ENCODE results near the gene ROBO4.
A peak's percentile ranks its signal among the peaks of the same experiment; 100 is the strongest.

ROBO4 gene

GRCh38 chr11:124897674-124898262, at the start of gene ROBO4:
Gene ROBO4 (minus strand): TSS chr11:124897865. CDS start chr11:124897795, 70 bp downstream.
- no peak for DNase-seq (ENCODE audit: low read depth in 2 of 2)

GRCh38 chr11:124946735-124947141, 49.1 kb upstream of the ROBO4 start:
- no peak for DNase-seq (ENCODE audit: low read depth in 2 of 2)

GRCh38 chr11:124945826-124946225, 48.2 kb upstream of the ROBO4 start:
- no peak for DNase-seq (ENCODE audit: low read depth in 2 of 2)

- DNase-seq (ENCODE audit: low read depth in 2 of 2): no peak
Observed at GRCh38 chr11:124944565-124944964, 46.9 kb upstream of the ROBO4 start.

- DNase-seq (ENCODE audit: low read depth in 2 of 2): no peak
Observed at GRCh38 chr11:124943741-124944140, 46.1 kb upstream of the ROBO4 start.

- DNase-seq (ENCODE audit: low read depth in 2 of 2): no peak
Observed at GRCh38 chr11:124943254-124943616, 45.6 kb upstream of the ROBO4 start.

- DNase-seq (ENCODE audit: low read depth in 2 of 2): no peak
Observed at GRCh38 chr11:124942466-124943253, 45.0 kb upstream of the ROBO4 start.

- DNase-seq (ENCODE audit: low read depth in 2 of 2): no peak
Observed at GRCh38 chr11:124941703-124942102, 44.0 kb upstream of the ROBO4 start.

GRCh38 chr11:124938970-124939369, 41.3 kb upstream of the ROBO4 start:
- no peak for DNase-seq (ENCODE audit: low read depth in 2 of 2)

GRCh38 chr11:124938206-124938765, 40.6 kb upstream of the ROBO4 start:
- DNase-seq (ENCODE audit: low read depth in 2 of 2): no peak

GRCh38 chr11:124937336-124937935, 39.8 kb upstream of the ROBO4 start:
- no peak for DNase-seq (ENCODE audit: low read depth in 2 of 2)

- no peak for DNase-seq (ENCODE audit: low read depth in 2 of 2)
Observed at GRCh38 chr11:124935548-124936514, 38.2 kb upstream of the ROBO4 start, which contains the start of gene HEPACAM. Gene HEPACAM (minus strand): TSS chr11:124936047. CDS start chr11:124936006, 41 bp downstream.

GRCh38 chr11:124934862-124935547, 37.3 kb upstream of the ROBO4 start:
- no peak for DNase-seq (ENCODE audit: low read depth in 2 of 2)

- DNase-seq (ENCODE audit: low read depth in 2 of 2): no peak
Observed at GRCh38 chr11:124930799-124931198, 33.1 kb upstream of the ROBO4 start.

GRCh38 chr11:124928942-124929665, 31.4 kb upstream of the ROBO4 start:
- no peak for DNase-seq (ENCODE audit: low read depth in 2 of 2)

- no peak for DNase-seq (ENCODE audit: low read depth in 2 of 2)
Observed at GRCh38 chr11:124923296-124923695, 25.6 kb upstream of the ROBO4 start.

- DNase-seq (ENCODE audit: low read depth in 2 of 2): no peak
Observed at GRCh38 chr11:124922831-124923230, 25.2 kb upstream of the ROBO4 start.

GRCh38 chr11:124920870-124921609, 23.4 kb upstream of the ROBO4 start:
- DNase-seq (ENCODE audit: low read depth in 2 of 2): peak; percentile 65 to 66

GRCh38 chr11:124920356-124920755, 22.7 kb upstream of the ROBO4 start:
- DNase-seq (ENCODE audit: low read depth in 2 of 2): no peak
